HG02943 (cell line): Measurements from ENCODE around the gene PDPR.
"Not testable (repeated sequence)": the region's sequence is repeated elsewhere in the genome, so short reads cannot be mapped to it uniquely, and the experiment has no call there.

Experiments
- ATAC-seq: cut with Tn5 transposase; IDR thresholded peaks from one replicate; pipeline ENCODE4 v1.9.1; 2021; ENCODE audit warnings: mild to moderate bottlenecking, low read depth, moderate library complexity; ENCODE audit not compliant: unreplicated experiment

Gene PDPR

GRCh38 chr16:70113982-70114826 lies at the start of gene PDPR:
Gene PDPR (plus strand): TSS chr16:70114332. CDS start chr16:70120493, 6,161 bp downstream.
- ATAC-seq: peak; percentile 86

DNA sequence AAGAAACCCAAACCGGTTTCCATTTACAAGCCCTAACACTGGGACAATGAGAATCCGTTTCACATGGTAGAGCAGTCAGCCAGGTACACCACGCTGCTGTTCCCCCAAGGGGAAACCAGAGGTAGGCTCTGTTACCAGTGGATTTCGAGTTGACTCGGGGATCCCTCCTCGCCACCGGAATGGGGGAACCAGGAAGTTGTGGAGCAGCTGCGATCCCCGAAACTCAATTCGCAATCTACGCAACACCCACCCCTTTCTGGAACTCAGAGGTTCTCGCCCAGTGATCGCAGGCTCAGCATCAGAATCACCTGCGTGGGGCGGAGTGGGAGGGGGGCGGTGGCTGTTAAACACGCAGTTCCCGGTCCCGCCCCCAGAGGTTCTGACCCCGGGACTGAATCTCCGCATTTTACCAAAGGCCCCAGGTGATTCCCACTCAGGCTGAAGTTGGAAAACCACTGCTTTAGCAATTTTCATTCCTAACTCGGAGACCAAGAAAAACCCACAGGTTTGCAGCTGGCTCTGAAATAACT lies 49.2 kb upstream of the PDPR start:
- ATAC-seq: not testable (repeated sequence)

- peak; percentile 16 for ATAC-seq
Observed at GRCh38 chr16:70065376-70065745, 48.8 kb upstream of the PDPR start.

GRCh38 chr16:70065746-70066658 lies 48.1 kb upstream of the PDPR start:
- ATAC-seq: peak; percentile 94

DNA sequence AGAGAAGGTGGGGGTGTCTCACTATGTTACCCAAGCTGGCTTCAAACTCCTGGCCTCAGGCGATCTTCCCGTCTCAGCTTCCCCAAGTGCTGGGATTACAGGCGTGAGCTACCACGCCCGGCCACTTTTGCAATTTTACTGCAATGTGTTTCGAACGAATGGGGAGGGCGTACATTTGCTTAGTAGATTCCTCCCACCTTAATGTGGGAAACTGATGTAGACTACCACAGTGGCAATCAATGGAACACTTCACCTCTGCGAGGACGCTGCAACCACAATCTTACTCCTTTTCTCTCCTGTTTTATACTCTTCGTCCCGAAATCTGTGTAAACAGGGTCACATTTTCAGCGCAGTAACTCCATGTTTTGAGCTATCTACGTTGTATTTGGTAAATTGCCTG lies 47.4 kb upstream of the PDPR start:
- not testable (repeated sequence) for ATAC-seq

DNA sequence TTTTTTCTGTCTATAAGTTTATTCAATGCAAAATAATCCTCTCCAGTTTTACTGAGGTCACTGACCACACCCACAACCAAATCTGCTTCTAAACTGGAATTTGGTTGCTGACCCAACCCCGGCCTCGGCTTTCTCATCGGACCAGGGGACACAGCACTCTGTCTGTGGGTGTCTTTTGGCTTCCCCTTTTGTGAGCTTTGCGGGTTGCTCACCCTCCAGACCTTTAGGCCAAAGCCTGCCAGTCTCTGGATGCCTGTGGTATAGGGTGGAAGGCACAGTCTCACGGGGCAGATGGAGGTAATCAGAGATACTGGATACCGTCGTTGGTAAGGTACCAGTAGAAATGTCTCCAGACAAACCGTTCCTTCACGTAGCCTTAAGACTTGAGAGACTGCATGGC lies 35.1 kb upstream of the PDPR start:
- ATAC-seq: not testable (repeated sequence)

DNA sequence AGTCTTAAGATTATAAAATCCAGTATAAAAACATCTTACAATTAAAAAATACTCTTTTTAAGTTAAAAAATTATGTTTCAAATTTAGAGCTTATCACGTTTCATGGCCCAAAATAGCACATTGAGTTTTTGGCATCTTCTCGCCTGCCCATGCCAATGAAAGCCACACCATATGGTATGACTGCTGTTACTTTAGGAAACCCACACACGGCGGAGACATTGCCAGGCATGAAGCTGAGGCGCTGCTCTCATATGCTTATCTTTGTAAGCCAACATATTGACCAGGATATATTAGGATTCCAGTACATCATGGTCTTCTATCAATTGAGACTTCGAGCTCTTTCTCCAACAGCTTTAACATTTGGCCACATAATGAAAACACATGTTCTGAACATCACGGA lies 32.9 kb upstream of the PDPR start:
- not testable (repeated sequence) for ATAC-seq

- ATAC-seq: not testable (repeated sequence)
Observed at GRCh38 chr16:70083931-70084330, 30.2 kb upstream of the PDPR start.

GRCh38 chr16:70088160-70088559 lies 26.0 kb upstream of the PDPR start:
- not testable (repeated sequence) for ATAC-seq

GRCh38 chr16:70088877-70089276 lies 25.3 kb upstream of the PDPR start:
- not testable (repeated sequence) for ATAC-seq

- ATAC-seq: not testable (repeated sequence)
Observed at GRCh38 chr16:70089289-70089688, 24.8 kb upstream of the PDPR start.

- ATAC-seq: not testable (repeated sequence)
Observed at GRCh38 chr16:70091104-70091503, 23.0 kb upstream of the PDPR start.

DNA sequence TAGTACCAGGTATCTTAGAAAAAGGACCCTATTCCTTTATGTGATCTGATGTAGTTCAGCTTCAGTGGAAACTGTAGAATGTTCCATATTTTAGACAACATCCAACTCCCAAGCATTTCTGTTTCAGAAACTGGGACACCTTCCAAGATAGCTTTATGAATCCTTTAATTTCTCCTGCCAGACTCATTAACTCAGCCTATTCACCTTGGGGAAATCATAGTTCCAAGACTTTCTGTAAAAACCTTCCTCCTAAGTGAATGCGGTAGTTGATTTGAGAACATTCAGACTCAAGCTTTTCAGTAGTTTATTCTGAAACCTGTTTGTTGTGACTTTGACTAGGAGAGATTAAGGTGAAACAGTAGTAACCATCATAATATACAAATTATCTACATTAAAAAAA lies 20.0 kb upstream of the PDPR start:
- not testable (repeated sequence) for ATAC-seq

- ATAC-seq: not testable (repeated sequence)
Observed at GRCh38 chr16:70109583-70110279, 4.4 kb upstream of the PDPR start.

- ATAC-seq: not testable (repeated sequence)
Observed at GRCh38 chr16:70112162-70112561, 2.0 kb upstream of the PDPR start.

DNA sequence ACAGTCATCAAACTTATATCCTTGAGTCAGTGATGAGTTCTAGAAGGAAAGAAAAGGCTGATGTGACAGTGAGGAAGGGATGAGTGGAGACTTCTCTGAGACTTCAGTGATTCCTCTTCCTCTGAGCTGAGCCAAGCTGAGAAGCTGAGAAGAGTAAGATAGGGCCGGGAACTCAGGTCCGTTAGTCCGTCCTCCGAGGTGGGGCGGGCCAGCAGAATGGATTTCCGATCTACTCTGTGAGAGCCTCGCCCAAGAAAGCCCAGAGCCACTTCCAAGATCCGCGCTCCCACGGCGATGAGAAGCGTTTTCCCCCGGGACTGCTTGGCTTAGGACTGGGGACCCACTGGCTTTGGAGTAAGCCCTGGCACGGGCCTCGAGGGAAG lies 542 bp upstream of the PDPR start:
- peak; percentile 7 for ATAC-seq

DNA sequence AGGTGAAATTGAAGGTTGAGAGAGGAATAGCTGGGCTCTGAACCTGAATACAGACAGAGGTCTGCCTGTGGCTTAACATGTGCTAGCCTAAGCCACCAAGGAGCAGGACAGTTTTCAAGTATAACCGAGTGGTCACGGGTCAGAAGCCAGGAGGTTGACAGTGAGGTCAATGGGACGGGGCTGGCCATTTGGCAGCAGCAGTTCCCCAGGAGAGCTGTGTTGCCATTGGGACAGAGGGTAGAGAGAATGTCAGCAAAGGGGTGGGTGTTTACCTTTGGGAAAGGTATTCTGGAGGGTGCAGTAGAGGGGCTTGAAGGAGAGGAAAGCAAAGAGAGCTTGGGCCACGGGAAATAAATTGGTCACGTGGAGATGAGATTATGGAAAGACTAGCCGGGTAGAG lies 4.2 kb downstream of the PDPR start:
- ATAC-seq: not testable (repeated sequence)

DNA sequence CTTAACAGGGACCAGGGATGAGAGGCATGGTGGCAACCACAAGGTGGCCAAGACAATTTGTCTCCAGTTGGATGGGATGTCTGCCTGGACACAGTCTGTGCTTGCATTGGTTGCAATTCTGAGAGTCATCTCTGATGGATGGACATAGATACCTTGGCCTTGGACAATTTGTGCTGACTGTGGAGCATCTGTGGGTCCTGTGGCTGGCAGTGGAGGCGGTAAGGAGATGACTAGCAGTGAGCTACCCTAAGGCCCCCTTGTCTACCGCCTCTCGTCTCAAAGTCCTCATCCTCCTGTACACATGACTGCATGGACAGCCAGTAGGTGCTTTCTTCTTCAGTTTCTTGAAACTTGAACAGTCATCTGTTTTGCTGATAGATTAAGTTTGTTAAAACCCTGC lies 4.6 kb downstream of the PDPR start:
- not testable (repeated sequence) for ATAC-seq

GRCh38 chr16:70120398-70120797 lies 6.3 kb downstream of the PDPR start:
- ATAC-seq: not testable (repeated sequence)

- not testable (repeated sequence) for ATAC-seq
Observed at GRCh38 chr16:70123822-70124221, 9.7 kb downstream of the PDPR start.
